ENCODE results near the gene KATNAL2. TPM values are rescaled to one million over a fixed set of nuclear protein-coding genes. Genes with fewer than 3 reads are reported as not detected.
A peak's percentile ranks its signal among the peaks of the same experiment; 100 is the strongest.

Gene KATNAL2
- total RNA-seq, 1 experiment from 2014 or later, result 21.7 TPM

- no peak overlapping the region for H3K4me2 ChIP-seq (ENCODE audit: insufficient read depth, insufficient read length, low read length)
- no peaks in the 10 kb centered on the region for H4K20me1 ChIP-seq (ENCODE audit: control insufficient read depth, insufficient read depth, insufficient read length)
- H3K27ac Mint-ChIP-seq, result peak overlapping the region; percentile 94 to 99 (median 98)
- H2BK5ac ChIP-seq (ENCODE audit: insufficient read length, low read length), result no peak overlapping the region
- H3K27me3 ChIP-seq (ENCODE audit: insufficient read depth, low read length), result no peaks in the 10 kb centered on the region
- no peak overlapping the region for H3K23ac ChIP-seq (ENCODE audit: insufficient read length, low read depth, low read length)
- H3K79me1 ChIP-seq (ENCODE audit: insufficient read depth, low read depth, low read length, poor library complexity, severe bottlenecking), result peaks cover 9% of the 10 kb centered on the region
- no peak overlapping the region for H3T11ph ChIP-seq (ENCODE audit: low read length)
- no peaks in the 10 kb centered on the region for H3K27me3 Mint-ChIP-seq (ENCODE audit: low read depth)
- no peak overlapping the region for H4K8ac ChIP-seq (replicated peaks; ENCODE audit: insufficient read length, low read depth, low read length)
- peaks cover 2% of the 10 kb centered on the region; the same call in 1 of the 2 replicates for H3K4me1 ChIP-seq (ENCODE audit: insufficient read depth, low read length)
- no peak overlapping the region for H2AFZ ChIP-seq (ENCODE audit: low read length)
- H3K23me2 ChIP-seq (ENCODE audit: insufficient read length, low read depth, low read length, poor library complexity, severe bottlenecking), result no peaks in the 10 kb centered on the region
- H3K79me2 ChIP-seq (ENCODE audit: insufficient read depth, low read length), result peaks cover 12% of the 10 kb centered on the region; the same call in 1 of the 2 replicates
- H3K4ac ChIP-seq (ENCODE audit: low read depth, low read length), result no peak overlapping the region
- no peak for TF ChIP-seq CTCF (conservative IDR thresholded peaks at IDR 0.05)
- H2BK20ac ChIP-seq (ENCODE audit: low read depth, low read length, poor library complexity, severe bottlenecking), result no peak overlapping the region
- no peaks in the 10 kb centered on the region for H3K9me3 Mint-ChIP-seq
- no peak overlapping the region for H2BK12ac ChIP-seq (ENCODE audit: insufficient read length, low read depth, low read length)
- peak overlapping the region; percentile 21 to 50; a peak in 3 of 5 replicates for H3K4me3 Mint-ChIP-seq
- no peak overlapping the region for H4K5ac ChIP-seq (ENCODE audit: insufficient read length, low read depth, low read length)
- no peak overlapping the region for H2AK5ac ChIP-seq (ENCODE audit: insufficient read length, low read length)
- H2BK15ac ChIP-seq (ENCODE audit: low read depth, low read length), result no peak overlapping the region
- H4K91ac ChIP-seq (ENCODE audit: insufficient read length, low read depth, low read length), result no peak overlapping the region
- peaks cover 26 to 28% of the 10 kb centered on the region in 2 experiments for H3K4me1 Mint-ChIP-seq
- no peak overlapping the region for H3K9ac ChIP-seq (ENCODE audit: extremely low read depth, insufficient read length, low read length)
- no CpG with 5 or more reads among the region's 2 CpGs for WGBS (ENCODE audit: extremely low coverage, insufficient read length, low lambda C conversion rate)
- H2BK120ac ChIP-seq (ENCODE audit: low read depth, low read length, poor library complexity, severe bottlenecking), result no peak overlapping the region
- no peak overlapping the region for H3K56ac ChIP-seq (ENCODE audit: insufficient read length, low read depth, low read length)
- no peak overlapping the region for H3K18ac ChIP-seq (ENCODE audit: insufficient read length, low read depth, low read length)
- H3K14ac ChIP-seq (ENCODE audit: insufficient read depth, low read length), result no peak overlapping the region
- H3K36me3 Mint-ChIP-seq (ENCODE audit: insufficient read depth in 1 of 3, low read depth in 3 of 3), result peaks cover 14 to 24% (median 14%) of the 10 kb centered on the region in 3 experiments; a peak in 6 of 7 replicates
- no peaks in the 10 kb centered on the region for H3K9me3 ChIP-seq (ENCODE audit: control insufficient read depth, low read depth, low read length)
- peak; percentile 71 for DNase-seq
- H3K27ac ChIP-seq (ENCODE audit: insufficient read length, low read depth, low read length), result peak overlapping the region; percentile 87
Measured at GRCh38 chr18:46899274-46899948, 18.0 kb upstream of the KATNAL2 start.
